ENCODE results near the gene NRAS. TPM values are rescaled to one million over a fixed set of nuclear protein-coding genes. Genes with fewer than 3 reads are reported as not detected.

NRAS gene
- total and polyA plus RNA-seq, 11 donors = 4.2 to 25.7 (median 10.2) TPM

DNA sequence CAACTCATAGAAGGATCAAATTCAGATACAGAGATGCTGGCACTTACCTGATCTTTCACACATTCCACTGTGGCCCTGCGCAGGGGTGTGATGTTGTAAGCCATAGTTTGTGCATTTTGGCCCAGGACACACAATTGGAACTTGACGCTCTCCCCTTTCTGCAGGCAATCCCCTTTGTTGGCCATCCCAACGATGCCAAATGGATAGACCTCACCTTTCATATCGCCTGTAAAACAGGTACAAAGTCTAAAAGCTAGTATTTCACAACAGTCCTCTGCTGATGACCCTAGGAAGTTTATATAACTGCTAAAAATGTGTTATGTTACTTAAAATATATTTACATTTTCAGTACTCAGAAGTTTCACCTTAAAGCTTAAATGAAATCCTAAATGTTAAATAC is 3.9 kb upstream of the NRAS start:
- no peak for ATAC-seq
- H3K27me3 ChIP-seq = no peaks in the 10 kb centered on the region
- no peak overlapping the region for H3K4me3 ChIP-seq
- no peak for DNase-seq
- no peaks in the 10 kb centered on the region for H3K9me3 ChIP-seq
- peaks cover 0 to 85% (median 82%) of the 10 kb centered on the region in 9 donors for H3K36me3 ChIP-seq
- H3K27ac ChIP-seq = no peak overlapping the region
- H3K4me1 ChIP-seq = peaks cover 0 to 28% (median 15%) of the 10 kb centered on the region in 12 donors
- TF ChIP-seq, protein P1, sequence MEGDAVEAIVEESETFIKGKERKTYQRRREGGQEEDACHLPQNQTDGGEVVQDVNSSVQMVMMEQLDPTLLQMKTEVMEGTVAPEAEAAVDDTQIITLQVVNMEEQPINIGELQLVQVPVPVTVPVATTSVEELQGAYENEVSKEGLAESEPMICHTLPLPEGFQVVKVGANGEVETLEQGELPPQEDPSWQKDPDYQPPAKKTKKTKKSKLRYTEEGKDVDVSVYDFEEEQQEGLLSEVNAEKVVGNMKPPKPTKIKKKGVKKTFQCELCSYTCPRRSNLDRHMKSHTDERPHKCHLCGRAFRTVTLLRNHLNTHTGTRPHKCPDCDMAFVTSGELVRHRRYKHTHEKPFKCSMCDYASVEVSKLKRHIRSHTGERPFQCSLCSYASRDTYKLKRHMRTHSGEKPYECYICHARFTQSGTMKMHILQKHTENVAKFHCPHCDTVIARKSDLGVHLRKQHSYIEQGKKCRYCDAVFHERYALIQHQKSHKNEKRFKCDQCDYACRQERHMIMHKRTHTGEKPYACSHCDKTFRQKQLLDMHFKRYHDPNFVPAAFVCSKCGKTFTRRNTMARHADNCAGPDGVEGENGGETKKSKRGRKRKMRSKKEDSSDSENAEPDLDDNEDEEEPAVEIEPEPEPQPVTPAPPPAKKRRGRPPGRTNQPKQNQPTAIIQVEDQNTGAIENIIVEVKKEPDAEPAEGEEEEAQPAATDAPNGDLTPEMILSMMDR (IDR thresholded peaks at IDR 0.05) = no peak
- TF ChIP-seq POLR2A (IDR thresholded peaks at IDR 0.05) = no peak
- intact Hi-C loops (cut with DNase I) = no loop called here
- 90 to 97% (median 92%) methylated on average over 4 of the region's 4 CpGs for WGBS, 4 donors

GRCh38 chr1:114719424-114719787 is 2.8 kb upstream of the NRAS start:
- peaks cover 0 to 35% (median 21%) of the 10 kb centered on the region in 12 donors for H3K4me1 ChIP-seq
- no peak for DNase-seq
- intact Hi-C loops (cut with DNase I) = loop anchor here in 5 of 10 donors (5.0 to 10.0 kb wide), 6 partner anchors 33 to 372 kb away; partner anchors contain the start of genes BCAS2 (in 3 of the 5) and CSDE1 (in 2 of the 5)
- WGBS, 4 donors = 80 to 86% (median 85%) methylated on average over 3 of the region's 3 CpGs
- H3K4me3 ChIP-seq = no peak overlapping the region
- ATAC-seq = no peak
- H3K27ac ChIP-seq = no peak overlapping the region
- H3K27me3 ChIP-seq = no peaks in the 10 kb centered on the region
- no peaks in the 10 kb centered on the region for H3K9me3 ChIP-seq
- peaks cover 0 to 82% (median 72%) of the 10 kb centered on the region in 9 donors for H3K36me3 ChIP-seq
- TF ChIP-seq, protein P1 (IDR thresholded peaks at IDR 0.05) = no peak
- TF ChIP-seq POLR2A (IDR thresholded peaks at IDR 0.05) = no peak

DNA sequence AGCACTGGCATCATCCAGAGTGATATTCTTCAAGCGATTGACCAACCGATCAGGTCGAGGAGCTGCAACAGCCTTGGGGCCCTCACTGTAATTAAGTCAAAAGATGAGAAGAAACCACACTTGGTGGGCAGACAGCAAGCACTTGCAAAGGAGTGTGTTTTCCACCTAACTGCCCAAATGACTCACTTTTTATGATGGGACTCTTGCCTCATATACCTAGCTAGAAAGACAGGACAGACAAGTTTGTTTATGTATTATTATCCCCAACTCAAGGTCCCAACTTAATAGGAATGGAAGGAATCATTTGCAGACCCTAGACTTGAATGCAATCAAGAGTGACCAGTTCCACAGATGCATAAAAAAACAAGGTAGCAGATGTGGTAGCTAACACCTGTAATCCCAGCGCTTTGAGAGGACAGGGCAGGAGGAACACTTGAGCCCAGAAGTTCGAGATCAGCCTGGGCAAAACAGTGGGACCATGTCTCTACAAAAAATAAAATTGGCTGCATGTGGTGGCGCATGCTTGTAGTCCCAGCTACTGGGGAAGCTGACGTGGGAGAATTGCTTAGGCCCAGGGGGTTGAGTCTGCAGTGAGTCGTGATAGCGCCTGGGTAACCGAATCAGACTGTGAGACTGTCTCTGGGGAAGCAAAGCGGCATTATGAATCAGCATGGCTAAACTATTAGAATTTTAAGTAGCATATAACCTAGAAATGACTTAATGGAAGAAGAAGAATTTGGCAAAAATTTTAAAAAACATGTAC is 2.3 kb upstream of the NRAS start:
- H3K36me3 ChIP-seq = peaks cover 0 to 82% (median 72%) of the 10 kb centered on the region in 9 donors
- DNase-seq = no peak
- H3K4me3 ChIP-seq = no peak overlapping the region
- H3K27me3 ChIP-seq = no peaks in the 10 kb centered on the region
- TF ChIP-seq POLR2A (IDR thresholded peaks at IDR 0.05) = no peak
- TF ChIP-seq, protein P1 (IDR thresholded peaks at IDR 0.05) = no peak
- no peak for ATAC-seq
- no peaks in the 10 kb centered on the region for H3K9me3 ChIP-seq
- H3K4me1 ChIP-seq = peaks cover 0 to 33% (median 23%) of the 10 kb centered on the region in 12 donors
- 90 to 94% (median 93%) methylated on average over 11 of the region's 11 CpGs for WGBS, 4 donors
- intact Hi-C loops (cut with DNase I) = loop anchor here in 5 of 10 donors (5.0 to 10.0 kb wide), 6 partner anchors 33 to 372 kb away; partner anchors contain the start of genes BCAS2 (in 3 of the 5) and CSDE1 (in 2 of the 5)
- no peak overlapping the region for H3K27ac ChIP-seq

DNA sequence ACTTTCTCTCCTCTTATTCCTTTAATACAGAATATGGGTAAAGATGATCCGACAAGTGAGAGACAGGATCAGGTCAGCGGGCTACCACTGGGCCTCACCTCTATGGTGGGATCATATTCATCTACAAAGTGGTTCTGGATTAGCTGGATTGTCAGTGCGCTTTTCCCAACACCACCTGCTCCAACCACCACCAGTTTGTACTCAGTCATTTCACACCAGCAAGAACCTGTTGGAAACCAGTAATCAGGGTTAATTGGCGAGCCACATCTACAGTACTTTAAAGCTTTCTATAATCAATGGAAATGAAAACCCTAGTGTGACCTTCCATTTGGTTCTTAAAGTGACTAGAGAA is 643 bp downstream of the NRAS start:
- Histone ChIP-seq H3K9me3 (no peaks in the 10 kb centered on the region), H3K27me3 (no peaks in the 10 kb centered on the region), H3K4me1 (peaks cover 0 to 38% (median 19%) of the 10 kb centered on the region in 12 donors), H3K36me3 (peaks cover 0 to 82% (median 72%) of the 10 kb centered on the region in 9 donors), H3K4me3 (peak overlapping the region; percentile 61 to 94 (median 83)), H3K27ac (peak overlapping the region; percentile 37 to 96 (median 88))
- 29 to 37% (median 33%) methylated on average over 4 of the region's 4 CpGs for WGBS, 4 donors
- TF ChIP-seq, protein P1 (IDR thresholded peaks at IDR 0.05) = no peak
- TF ChIP-seq POLR2A (IDR thresholded peaks at IDR 0.05) = no peak
- DNase-seq = no peak
- ATAC-seq = peak in 1 of 4 donors; percentile 8
- intact Hi-C loops (cut with DNase I) = loop anchor here in 7 of 10 donors (2.0 to 10.0 kb wide), 11 partner anchors 35 to 369 kb away; partner anchors contain the start of genes BCAS2 (in 5 of the 7), CSDE1 (in 3 of the 7) and SIKE1 (in 1 of the 7)

Data from heart left ventricle (tissue), 16 donors.